Neuron (in vitro differentiated cells): ENCODE measurements around the gene ADAMTSL5.

Experiments used
- H2AFZ ChIP-seq: one replicate; pipeline ENCODE4 v1.6.1; 2013; ENCODE audit warnings: low read depth, mild to moderate bottlenecking, inconsistent platforms, low read length, moderate library complexity
- H3K27me3 ChIP-seq: one replicate; pipeline ENCODE4 v1.6.1; 2013; ENCODE audit warnings: low read length; ENCODE audit not compliant: insufficient read depth
- H3K36me3 ChIP-seq: one replicate; pipeline ENCODE4 v1.6.1; 2013; ENCODE audit warnings: low read length; ENCODE audit not compliant: insufficient read depth
- H3K4me1 ChIP-seq: one replicate; pipeline ENCODE4 v1.6.1; 2013; ENCODE audit warnings: low read length; ENCODE audit not compliant: insufficient read depth
- H3K4me3 ChIP-seq: 2 replicates; pipeline ENCODE4 v1.5.1; 2013; ENCODE audit warnings: mild to moderate bottlenecking, low read length, moderate library complexity
- H3K9me3 ChIP-seq: one replicate; pipeline ENCODE4 v1.6.1; 2013; ENCODE audit warnings: low read length

The ADAMTSL5 gene

GRCh38 chr19:1512671-1513498, at the start of gene ADAMTSL5:
TSS of gene ADAMTSL5 (minus strand) at chr19:1513019. CDS start at chr19:1510943, 2,076 bp downstream.
- Histone ChIP-seq H3K36me3 (no peaks in the 10 kb centered on the region), H3K27me3 (peaks cover 30% of the 10 kb centered on the region), H3K9me3 (peaks cover 4% of the 10 kb centered on the region), H3K4me1 (no peaks in the 10 kb centered on the region), H2AFZ (no peak within 1 kb of the TSS), H3K4me3 (no peak within 1 kb of the TSS)

- H3K4me1 ChIP-seq: peaks cover 19% of the 10 kb centered on the region
- H3K9me3 ChIP-seq: peaks cover 3% of the 10 kb centered on the region
- H3K27me3 ChIP-seq: no peaks in the 10 kb centered on the region
- peaks cover 39% of the 10 kb centered on the region for H3K36me3 ChIP-seq
- no peak overlapping the region for H2AFZ ChIP-seq
- H3K4me3 ChIP-seq: no peak overlapping the region
Observed at GRCh38 chr19:1561236-1561842, 48.5 kb upstream of the ADAMTSL5 start.

GRCh38 chr19:1560286-1560882, 47.6 kb upstream of the ADAMTSL5 start:
- peaks cover 3% of the 10 kb centered on the region for H3K9me3 ChIP-seq
- no peak overlapping the region for H3K4me3 ChIP-seq
- peaks cover 49% of the 10 kb centered on the region for H3K36me3 ChIP-seq
- no peak overlapping the region for H2AFZ ChIP-seq
- peaks cover 10% of the 10 kb centered on the region for H3K4me1 ChIP-seq
- no peaks in the 10 kb centered on the region for H3K27me3 ChIP-seq

- H2AFZ ChIP-seq: no peak overlapping the region
- peaks cover 9% of the 10 kb centered on the region for H3K4me1 ChIP-seq
- no peaks in the 10 kb centered on the region for H3K27me3 ChIP-seq
- peaks cover 3% of the 10 kb centered on the region for H3K9me3 ChIP-seq
- no peak overlapping the region for H3K4me3 ChIP-seq
- peaks cover 46% of the 10 kb centered on the region for H3K36me3 ChIP-seq
Observed at GRCh38 chr19:1558552-1558951, 45.7 kb upstream of the ADAMTSL5 start.

- Histone ChIP-seq H2AFZ (no peak overlapping the region), H3K4me1 (peaks cover 9% of the 10 kb centered on the region), H3K9me3 (peaks cover 3% of the 10 kb centered on the region), H3K36me3 (peaks cover 36% of the 10 kb centered on the region), H3K4me3 (no peak overlapping the region), H3K27me3 (no peaks in the 10 kb centered on the region)
Observed at GRCh38 chr19:1556390-1557070, 43.7 kb upstream of the ADAMTSL5 start.

GRCh38 chr19:1555487-1556389, 42.9 kb upstream of the ADAMTSL5 start:
- Histone ChIP-seq H3K27me3 (no peaks in the 10 kb centered on the region), H3K4me1 (peaks cover 9% of the 10 kb centered on the region), H2AFZ (no peak overlapping the region), H3K36me3 (peaks cover 31% of the 10 kb centered on the region), H3K9me3 (peaks cover 3% of the 10 kb centered on the region), H3K4me3 (no peak overlapping the region)

GRCh38 chr19:1554968-1555367, 42.1 kb upstream of the ADAMTSL5 start:
- Histone ChIP-seq H3K4me1 (peaks cover 9% of the 10 kb centered on the region), H3K4me3 (no peak overlapping the region), H3K36me3 (peaks cover 28% of the 10 kb centered on the region), H3K27me3 (no peaks in the 10 kb centered on the region), H3K9me3 (peaks cover 3% of the 10 kb centered on the region), H2AFZ (no peak overlapping the region)

- no peak overlapping the region for H3K4me3 ChIP-seq
- no peaks in the 10 kb centered on the region for H3K27me3 ChIP-seq
- peaks cover 4% of the 10 kb centered on the region for H3K4me1 ChIP-seq
- peaks cover 26% of the 10 kb centered on the region for H3K36me3 ChIP-seq
- peaks cover 3% of the 10 kb centered on the region for H3K9me3 ChIP-seq
- H2AFZ ChIP-seq: no peak overlapping the region
Observed at GRCh38 chr19:1553415-1553814, 40.6 kb upstream of the ADAMTSL5 start.

- H3K4me3 ChIP-seq: no peak overlapping the region
- no peaks in the 10 kb centered on the region for H3K4me1 ChIP-seq
- no peaks in the 10 kb centered on the region for H3K27me3 ChIP-seq
- no peaks in the 10 kb centered on the region for H3K9me3 ChIP-seq
- peaks cover 19% of the 10 kb centered on the region for H3K36me3 ChIP-seq
- no peak overlapping the region for H2AFZ ChIP-seq
Observed at GRCh38 chr19:1551068-1552040, 38.5 kb upstream of the ADAMTSL5 start.

- Histone ChIP-seq H3K9me3 (no peaks in the 10 kb centered on the region), H3K27me3 (no peaks in the 10 kb centered on the region), H3K4me1 (no peaks in the 10 kb centered on the region), H3K4me3 (no peak overlapping the region), H3K36me3 (peaks cover 5% of the 10 kb centered on the region), H2AFZ (no peak overlapping the region)
Observed at GRCh38 chr19:1549332-1549945, 36.6 kb upstream of the ADAMTSL5 start.

- H2AFZ ChIP-seq: no peak overlapping the region
- no peaks in the 10 kb centered on the region for H3K4me1 ChIP-seq
- H3K27me3 ChIP-seq: peaks cover 4% of the 10 kb centered on the region
- no peaks in the 10 kb centered on the region for H3K36me3 ChIP-seq
- no peaks in the 10 kb centered on the region for H3K9me3 ChIP-seq
- H3K4me3 ChIP-seq: no peak overlapping the region
Observed at GRCh38 chr19:1540365-1540925, 27.6 kb upstream of the ADAMTSL5 start.
